Upper lobe of left lung (tissue), 6 donors: Measurements from ENCODE around the gene NF1. TPM values are rescaled to one million over a fixed set of nuclear protein-coding genes. Genes with fewer than 3 reads are reported as not detected.

Experiments
- ATAC-seq, 2 donors: fragments of 200-7000 bp; cut with Tn5 transposase; one replicate each; pipeline ENCODE4 v1.9.1; 2022; ENCODE audit warnings: mild to moderate bottlenecking in 2 of 2, moderate library complexity in 2 of 2; ENCODE audit not compliant: low FRiP score in 2 of 2
- DNase-seq, 2 donors: peaks; one replicate each; pipeline ENCODE4 v3.0.0-alpha.2; 2019 to 2020
- H3K27ac ChIP-seq, 4 donors: fragments of 200-600 bp; sonication (generic); one replicate each; pipeline ENCODE4 v1.5.1; 2016 to 2019
- H3K27me3 ChIP-seq, 4 donors: fragments of 200-600 bp; sonication (generic); one replicate each; pipeline ENCODE4 v1.5.1; 2017 to 2019
- H3K36me3 ChIP-seq, 4 donors: fragments of 200-600 bp; sonication (generic); one replicate each; pipeline ENCODE4 v1.5.1; 2016 to 2019
- H3K4me1 ChIP-seq, 4 donors: fragments of 200-600 bp; sonication (generic); one replicate each; pipeline ENCODE4 v1.5.1; 2018 to 2019
- H3K4me3 ChIP-seq, 4 donors: fragments of 200-600 bp; sonication (generic); one replicate each; pipeline ENCODE4 v1.5.1; 2017 to 2019; ENCODE audit warnings: mild to moderate bottlenecking in 2 of 4, moderate library complexity in 1 of 4
- H3K9me3 ChIP-seq, 4 donors: fragments of 200-600 bp; sonication (generic); one replicate each; pipeline ENCODE4 v1.5.1; 2018 to 2019
- CTCF ChIP-seq, 6 experiments: fragments of 450-650 bp in 4 of 6; fragments of 200-600 bp in 2 of 6; sonication (generic) in 2 of 6; IDR thresholded peaks; one replicate each; pipeline ENCODE4 v1.5.1; 2016 to 2019; ENCODE audit warnings: antibody characterized with exemption in 6 of 6
- EP300 ChIP-seq, 4 donors: sonication (generic); formaldehyde crosslinking; IDR thresholded peaks; one replicate each; pipeline ENCODE4 v1.5.1; 2017; ENCODE audit warnings: antibody characterized with exemption in 4 of 4, control low read depth in 2 of 4
- POLR2A ChIP-seq, 4 donors: fragments of 450-650 bp; IDR thresholded peaks; one replicate each; pipeline ENCODE4 v1.5.1; 2016 to 2017; ENCODE audit warnings: antibody characterized with exemption in 4 of 4, mild to moderate bottlenecking in 2 of 4
- POLR2AphosphoS5 ChIP-seq, 2 donors: sonication (generic); formaldehyde crosslinking; IDR thresholded peaks; one replicate each; pipeline ENCODE4 v1.5.1; 2017; ENCODE audit warnings: antibody characterized with exemption in 2 of 2
- WGBS, 2 donors: methylation state at CpG; one replicate each; pipeline ENCODE4 v1.1.5; 2017 to 2018; 5-methylcytosine and 5-hydroxymethylcytosine counted together
- total RNA-seq, 6 donors: library from RNA; depleted of rRNA in 4 of 6; stranded (reverse); fragments of >200 nt in 4 of 6; gene quantifications; one replicate each; pipeline versions ENCODE4 v1.1.0 to v1.2.1, GENCODE V29; 2016 to 2021
- donor health status: DM: no; HTN: no; CAD: no; lungs with moderate emphysema.
- donor health status: DM: no; HTN: yes; CAD: no; lungs with severe emphysema.

The NF1 gene
- total RNA-seq, 6 donors from 2014 or later, result 35.5 to 85.1 (median 47.1) TPM

- H3K36me3 ChIP-seq, result peaks cover 0 to 34% (median 15%) of the 10 kb centered on the region in 4 donors
- H3K27me3 ChIP-seq, result no peaks in the 10 kb centered on the region
- no peak overlapping the region for H3K27ac ChIP-seq
- DNase-seq (no peak), ATAC-seq (no peak)
- TF ChIP-seq CTCF (IDR thresholded peaks at IDR 0.05) (no peak), POLR2A (IDR thresholded peaks at IDR 0.05) (no peak), EP300 (IDR thresholded peaks at IDR 0.05) (no peak), POLR2AphosphoS5 (IDR thresholded peaks at IDR 0.05) (no peak)
- H3K4me3 ChIP-seq, result no peak overlapping the region
- 73 to 76% methylated on average over 5 of the region's 5 CpGs for WGBS, 2 donors
- H3K4me1 ChIP-seq, result no peaks in the 10 kb centered on the region
- H3K9me3 ChIP-seq, result no peaks in the 10 kb centered on the region
Observed at GRCh38 chr17:31226373-31226772, 131.6 kb downstream of the NF1 start.

- TF ChIP-seq POLR2A (IDR thresholded peaks at IDR 0.05) (no peak), CTCF (IDR thresholded peaks at IDR 0.05) (no peak)
- Histone ChIP-seq H3K9me3 (no peaks in the 10 kb centered on the region), H3K27ac (no peak overlapping the region), H3K36me3 (peaks cover 0 to 40% (median 15%) of the 10 kb centered on the region in 4 donors), H3K27me3 (no peaks in the 10 kb centered on the region), H3K4me1 (no peaks in the 10 kb centered on the region), H3K4me3 (no peak overlapping the region)
- 80 to 87% methylated on average over 3 of the region's 3 CpGs for WGBS, 2 donors
- ATAC-seq (no peak), DNase-seq (no peak)
Observed at GRCh38 chr17:31226950-31227349, 132.2 kb downstream of the NF1 start.

- Histone ChIP-seq H3K9me3 (no peaks in the 10 kb centered on the region), H3K27ac (no peak overlapping the region), H3K4me3 (no peak overlapping the region), H3K36me3 (peaks cover 0 to 78% (median 44%) of the 10 kb centered on the region in 4 donors), H3K27me3 (no peaks in the 10 kb centered on the region), H3K4me1 (no peaks in the 10 kb centered on the region)
- no peak for TF ChIP-seq POLR2A (IDR thresholded peaks at IDR 0.05)
- no peak for TF ChIP-seq POLR2AphosphoS5 (IDR thresholded peaks at IDR 0.05)
- no peak for TF ChIP-seq CTCF (IDR thresholded peaks at IDR 0.05)
- no peak for TF ChIP-seq EP300 (IDR thresholded peaks at IDR 0.05)
- DNase-seq (no peak), ATAC-seq (no peak)
Observed at GRCh38 chr17:31231852-31232251, 137.1 kb downstream of the NF1 start.

GRCh38 chr17:31235110-31235509, 140.3 kb downstream of the NF1 start:
- no peaks in the 10 kb centered on the region for H3K4me1 ChIP-seq
- 96 to 97% methylated on average over 4 of the region's 4 CpGs for WGBS, 2 donors
- DNase-seq, result no peak
- no peaks in the 10 kb centered on the region for H3K27me3 ChIP-seq
- TF ChIP-seq POLR2AphosphoS5 (IDR thresholded peaks at IDR 0.05) (no peak), POLR2A (IDR thresholded peaks at IDR 0.05) (no peak), CTCF (IDR thresholded peaks at IDR 0.05) (no peak), EP300 (IDR thresholded peaks at IDR 0.05) (no peak)
- H3K4me3 ChIP-seq, result no peak overlapping the region
- H3K27ac ChIP-seq, result no peak overlapping the region
- no peaks in the 10 kb centered on the region for H3K9me3 ChIP-seq
- H3K36me3 ChIP-seq, result peaks cover 2 to 82% (median 37%) of the 10 kb centered on the region in 4 donors
- ATAC-seq, result no peak

GRCh38 chr17:31236137-31236536, 141.4 kb downstream of the NF1 start:
- H3K36me3 ChIP-seq, result peaks cover 2 to 83% (median 41%) of the 10 kb centered on the region in 4 donors
- H3K4me3 ChIP-seq, result no peak overlapping the region
- TF ChIP-seq CTCF (IDR thresholded peaks at IDR 0.05) (no peak), EP300 (IDR thresholded peaks at IDR 0.05) (no peak), POLR2A (IDR thresholded peaks at IDR 0.05) (no peak), POLR2AphosphoS5 (IDR thresholded peaks at IDR 0.05) (no peak)
- DNase-seq, result no peak
- H3K4me1 ChIP-seq, result no peaks in the 10 kb centered on the region
- no peaks in the 10 kb centered on the region for H3K9me3 ChIP-seq
- no peak overlapping the region for H3K27ac ChIP-seq
- no peaks in the 10 kb centered on the region for H3K27me3 ChIP-seq
- 95 to 98% methylated on average over 3 of the region's 3 CpGs for WGBS, 2 donors
- ATAC-seq, result no peak
